Middle frontal gyrus (tissue), 1 donor: ENCODE measurements around the gene EIF1AD.
A peak's percentile ranks its signal among the peaks of the same experiment; 100 is the strongest.

Experiments
- DNase-seq: peaks from one replicate; pipeline ENCODE4 v3.0.0-alpha.2; 2015; ENCODE audit warnings: low spot score; ENCODE audit errors: extremely low spot score

Gene EIF1AD

DNA sequence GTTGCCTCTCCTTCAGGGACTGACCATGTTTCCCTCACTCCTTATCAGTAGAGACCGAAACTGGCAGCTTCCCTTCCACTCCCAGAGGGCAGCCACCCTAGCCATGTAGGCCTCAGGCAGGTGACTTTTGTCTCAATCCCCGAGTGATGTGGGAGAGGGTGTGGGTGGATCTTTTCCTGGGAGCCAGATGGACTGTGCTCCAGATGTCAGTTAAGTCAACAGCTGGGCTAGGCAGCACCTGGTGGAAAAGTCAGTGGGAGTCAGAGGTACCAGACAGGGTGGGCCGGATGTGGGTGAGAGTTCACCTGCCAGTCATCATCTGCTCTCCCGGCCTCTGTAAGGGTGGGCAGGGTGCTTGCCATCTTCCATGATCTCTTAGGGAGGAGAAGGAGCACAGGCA, 2.2 kb upstream of the EIF1AD start:
- DNase-seq = no peak

DNA sequence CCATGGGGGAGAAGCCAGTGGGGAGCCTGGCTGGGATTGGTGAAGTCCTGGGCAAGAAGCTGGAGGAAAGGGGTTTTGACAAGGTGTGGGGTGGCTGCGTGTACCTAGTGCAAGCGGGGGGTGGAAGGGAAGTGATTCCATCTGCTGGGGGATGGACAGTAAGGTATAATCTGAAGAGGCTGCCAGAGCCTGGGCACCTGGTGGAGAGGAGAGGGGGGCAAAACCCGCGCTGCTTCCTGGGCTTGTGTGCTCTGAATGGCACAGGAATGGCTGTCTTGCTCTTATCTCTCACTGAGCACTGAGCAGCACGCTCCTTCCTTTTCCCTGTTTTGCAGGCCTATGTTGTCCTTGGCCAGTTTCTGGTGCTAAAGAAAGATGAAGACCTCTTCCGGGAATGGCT, 1.3 kb upstream of the EIF1AD start:
- DNase-seq = no peak

DNA sequence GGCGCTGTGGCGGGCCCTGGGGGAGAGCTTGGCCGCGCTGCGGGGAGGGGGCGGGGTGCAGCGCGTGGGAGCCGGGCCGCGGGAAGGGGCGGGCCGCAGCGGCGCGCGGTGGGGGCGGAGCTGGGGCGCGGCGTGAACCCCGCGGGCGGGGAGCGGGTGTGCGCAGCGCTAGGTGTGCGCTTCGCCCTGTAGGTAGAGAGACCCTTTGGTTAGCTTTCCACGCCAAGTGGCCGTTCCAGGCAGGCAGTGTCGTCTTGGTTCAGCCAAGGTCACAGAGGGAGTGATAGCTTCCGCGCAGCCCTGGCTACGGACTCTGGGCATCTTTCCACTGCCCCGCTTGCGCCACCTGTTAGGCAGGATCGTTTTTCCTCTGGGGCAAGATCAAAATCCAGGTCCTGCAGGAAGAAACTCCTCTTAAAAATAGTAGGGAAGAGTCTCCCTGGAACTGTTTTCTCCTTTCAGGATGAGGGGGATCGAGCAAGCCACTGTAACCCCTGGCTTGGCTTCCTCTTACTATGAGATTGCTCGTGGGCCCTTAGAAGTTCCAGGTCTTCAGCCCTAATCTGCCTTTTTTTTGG, 780 bp upstream of the EIF1AD start:
- no peak for DNase-seq

DNA sequence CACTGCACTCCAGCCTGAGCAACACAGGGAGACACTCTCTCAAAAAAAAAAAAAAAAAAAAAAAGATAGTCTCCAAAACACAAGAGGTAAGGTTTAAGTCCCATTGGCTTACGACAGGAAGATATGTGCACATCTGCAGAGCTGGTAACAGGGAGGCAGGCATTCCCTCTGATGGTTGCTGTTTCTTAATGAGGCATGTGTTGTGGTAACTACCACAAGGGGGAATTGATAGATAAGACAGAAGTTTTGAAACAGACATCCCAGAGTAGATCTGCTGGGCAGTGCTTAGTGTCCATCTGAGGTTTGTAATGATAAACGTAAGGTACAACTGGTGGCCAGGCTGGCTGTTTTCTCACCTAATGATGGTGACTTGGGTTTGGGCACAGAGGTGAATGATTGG, 4.7 kb downstream of the EIF1AD start:
- DNase-seq = no peak

DNA sequence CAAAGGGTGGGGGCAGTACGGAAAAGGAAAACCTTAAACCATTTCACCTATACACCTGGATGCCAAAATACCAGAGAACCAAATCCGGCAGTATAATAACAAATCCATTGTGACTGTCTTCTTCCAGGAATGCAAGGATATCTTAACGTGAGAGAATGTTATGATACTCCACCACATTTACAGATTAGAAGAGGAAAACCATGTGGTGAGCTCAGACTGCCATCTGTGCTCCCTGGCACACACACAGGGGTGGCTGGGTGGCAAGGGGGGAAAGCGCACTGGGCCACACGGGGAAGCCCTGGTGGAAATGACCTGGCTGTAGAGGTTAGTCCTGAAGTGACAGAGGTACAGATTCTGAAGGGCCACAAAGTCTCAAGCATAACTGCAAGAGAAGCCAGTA, 9.9 kb downstream of the EIF1AD start:
- no peak for DNase-seq

DNA sequence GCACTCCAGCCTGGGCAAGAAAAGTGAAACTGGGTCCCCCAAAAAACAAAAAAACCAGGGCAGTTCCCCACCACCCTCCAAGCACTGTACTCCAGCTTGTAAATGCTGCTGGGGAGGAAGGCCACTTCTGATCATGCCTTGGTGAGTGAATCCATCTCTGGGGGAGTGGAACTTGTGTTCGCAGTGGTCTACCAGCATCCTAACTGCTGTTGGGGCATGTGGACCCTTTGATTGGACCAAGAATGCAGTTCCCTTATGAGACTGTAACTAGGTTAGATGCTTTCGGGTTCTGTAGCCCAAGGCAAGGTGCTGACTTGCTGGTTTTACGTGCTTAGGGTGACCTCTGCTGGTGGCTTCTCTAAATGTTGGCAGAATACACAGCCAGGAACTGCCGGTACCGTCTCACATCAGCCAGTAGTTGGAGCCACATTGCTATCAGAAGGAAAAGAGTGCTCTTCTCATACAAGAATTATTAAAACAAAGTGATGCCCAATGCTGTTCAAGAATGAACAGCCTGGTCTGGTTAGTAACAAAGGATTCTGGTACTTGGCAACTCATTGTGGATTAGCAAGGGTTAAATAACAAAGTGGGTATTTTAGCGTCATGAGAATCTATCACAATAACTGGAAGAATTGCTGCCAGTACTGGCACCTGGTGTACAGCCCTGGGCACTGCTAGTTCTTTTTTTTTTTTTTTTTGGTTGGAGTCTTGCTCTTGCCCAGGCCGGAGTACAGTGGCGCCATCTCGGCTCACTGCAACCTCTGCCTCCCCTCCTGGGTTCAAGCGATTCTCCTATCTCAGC, 13.0 kb downstream of the EIF1AD start:
- peak; percentile 85 for DNase-seq

DNA sequence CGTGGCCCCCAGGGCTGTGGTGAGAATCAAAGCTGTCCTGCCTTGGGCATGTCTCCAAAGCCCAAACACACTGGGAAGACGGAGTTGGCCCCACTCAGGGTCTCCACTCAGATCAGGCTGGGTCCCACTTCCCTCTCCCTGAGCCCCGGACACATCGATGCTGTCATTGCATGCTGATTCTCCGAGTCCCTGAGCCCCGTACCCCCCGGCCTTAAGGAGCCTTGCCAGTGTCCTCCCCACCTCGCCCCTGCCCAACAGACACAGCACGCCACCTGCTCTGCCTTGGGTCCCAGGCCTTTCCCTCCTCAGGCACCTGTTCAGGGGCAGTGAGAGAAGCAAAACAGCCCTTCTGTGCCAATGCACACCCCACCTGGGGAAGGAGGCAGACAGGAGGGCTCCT, 14.6 kb downstream of the EIF1AD start:
- DNase-seq = no peak

DNA sequence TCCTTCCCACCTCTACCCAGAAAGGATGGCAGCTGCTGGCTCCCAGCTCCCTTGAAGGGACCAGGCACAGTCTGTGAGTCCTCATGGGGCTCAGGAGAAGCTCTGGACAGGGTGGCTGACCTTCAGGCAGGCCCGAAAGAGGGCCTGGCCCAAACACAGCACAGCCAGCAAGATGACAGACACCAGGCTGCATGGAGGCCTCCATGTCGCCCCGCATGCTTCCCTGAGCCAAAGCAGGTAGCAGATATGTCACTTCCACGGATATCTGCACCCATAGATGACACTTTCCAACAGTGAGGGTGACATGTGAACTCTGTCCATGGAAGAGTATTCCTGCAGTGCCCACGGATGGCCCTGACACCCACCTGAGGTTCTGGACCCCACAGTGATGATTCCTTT, 18.4 kb downstream of the EIF1AD start:
- no peak for DNase-seq

DNA sequence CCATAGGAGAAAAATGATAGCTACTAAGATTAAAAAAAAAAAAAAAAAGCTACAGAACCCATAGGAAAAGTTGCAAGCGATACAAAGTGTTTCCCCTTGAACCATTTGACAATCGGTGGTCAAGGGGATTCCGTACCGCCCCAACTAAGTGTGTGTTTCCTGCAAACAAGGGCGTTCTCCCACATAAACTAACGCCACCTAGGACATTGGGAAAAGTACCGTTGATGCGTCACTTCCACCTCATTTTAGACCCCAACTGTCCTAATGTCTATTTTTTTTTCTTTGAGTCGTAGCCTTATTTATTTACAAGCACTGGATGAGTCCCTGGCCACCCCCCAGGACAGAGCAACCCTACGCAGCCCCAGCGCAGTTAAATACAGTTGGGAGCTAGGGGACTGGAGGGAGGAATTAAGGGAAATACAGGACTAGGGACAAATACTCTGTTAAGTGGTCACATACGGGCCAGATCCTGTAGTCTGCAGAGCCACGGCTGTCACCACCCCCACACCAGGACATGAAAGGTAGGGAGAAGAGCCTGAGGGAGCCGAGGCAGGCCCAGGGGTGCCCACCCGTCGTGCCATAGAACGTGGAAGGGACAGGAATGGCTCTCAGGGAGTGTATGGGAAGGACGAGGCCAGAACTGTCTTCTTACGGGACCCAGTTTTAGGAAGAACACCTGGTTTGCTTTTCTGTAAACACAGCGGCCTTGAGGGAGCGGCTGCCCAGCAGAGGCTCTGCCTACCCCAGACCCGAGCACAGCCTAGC, 19.0 kb downstream of the EIF1AD start:
- no peak for DNase-seq

DNA sequence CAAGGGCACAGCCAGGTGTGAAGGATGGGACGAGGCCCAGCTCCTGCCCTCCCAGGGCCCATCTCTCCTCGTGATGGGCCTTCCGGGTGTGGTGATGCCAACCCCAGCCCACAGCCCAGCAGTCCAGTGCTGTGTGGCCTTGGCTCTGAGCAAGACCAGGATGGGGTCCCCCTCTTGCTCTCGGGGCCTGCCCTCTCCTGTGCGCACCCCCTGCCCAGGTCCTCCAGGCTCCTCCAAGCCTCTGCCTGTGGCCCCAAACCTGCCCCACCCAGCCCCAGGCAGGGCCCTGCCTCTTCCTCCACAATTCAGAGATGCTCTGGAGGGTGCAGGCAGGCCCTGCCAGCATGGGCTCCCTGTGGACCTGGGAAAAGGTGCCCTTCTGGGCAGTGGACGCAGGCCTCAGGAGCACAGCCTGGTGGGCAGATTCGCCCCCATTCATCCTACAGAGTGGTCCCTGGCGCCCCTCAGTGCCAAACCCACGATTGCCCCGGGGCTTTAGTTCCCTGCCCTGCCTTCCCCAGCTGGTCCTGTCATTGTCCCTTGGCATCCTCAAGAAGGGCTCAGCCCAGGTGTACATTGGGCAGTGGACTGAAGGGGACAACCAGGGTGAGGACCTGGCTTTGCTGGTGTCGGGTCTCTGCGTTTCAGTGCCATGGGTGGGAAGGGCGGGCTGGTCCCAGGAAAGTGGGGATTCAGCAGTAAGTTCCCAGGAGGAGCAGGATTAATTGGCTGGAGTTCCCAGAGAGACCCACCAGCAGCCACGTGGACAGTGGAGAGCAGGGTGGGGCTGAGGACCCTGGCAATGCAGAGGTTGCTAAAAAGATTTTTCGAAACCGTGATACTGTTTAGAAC, 19.8 kb downstream of the EIF1AD start:
- no peak for DNase-seq

DNA sequence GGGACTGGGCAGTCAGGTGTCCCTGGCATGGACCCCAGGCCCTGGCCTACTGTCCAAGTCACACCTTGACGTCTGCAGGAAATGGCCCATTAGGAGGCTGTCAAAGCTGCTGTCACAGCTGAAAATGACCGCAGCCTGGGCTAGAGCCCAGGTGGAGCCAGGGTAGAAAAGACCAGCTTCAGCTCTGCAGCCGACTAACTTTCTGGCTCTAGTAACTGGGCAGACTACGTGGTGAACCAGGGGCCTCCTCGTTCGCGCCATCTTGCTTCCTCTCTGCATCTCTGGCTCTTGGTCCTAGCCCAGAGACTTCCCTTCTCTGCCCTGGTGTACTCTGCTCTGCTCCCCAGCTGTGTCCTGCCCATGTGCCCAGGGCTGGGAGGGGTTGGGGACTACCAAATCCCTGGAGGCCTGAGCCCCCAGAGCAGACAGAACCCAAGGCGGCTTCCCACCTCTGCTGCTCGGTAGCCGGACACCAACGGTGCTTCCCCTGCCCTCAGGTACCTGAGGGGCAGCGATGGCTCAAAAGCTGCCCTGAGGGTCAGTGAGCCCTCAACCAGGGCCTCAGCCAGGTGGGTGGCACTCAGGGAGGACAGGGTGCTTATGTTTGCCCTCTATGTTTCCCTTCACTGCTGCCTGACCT, 20.7 kb downstream of the EIF1AD start:
- no peak for DNase-seq

DNA sequence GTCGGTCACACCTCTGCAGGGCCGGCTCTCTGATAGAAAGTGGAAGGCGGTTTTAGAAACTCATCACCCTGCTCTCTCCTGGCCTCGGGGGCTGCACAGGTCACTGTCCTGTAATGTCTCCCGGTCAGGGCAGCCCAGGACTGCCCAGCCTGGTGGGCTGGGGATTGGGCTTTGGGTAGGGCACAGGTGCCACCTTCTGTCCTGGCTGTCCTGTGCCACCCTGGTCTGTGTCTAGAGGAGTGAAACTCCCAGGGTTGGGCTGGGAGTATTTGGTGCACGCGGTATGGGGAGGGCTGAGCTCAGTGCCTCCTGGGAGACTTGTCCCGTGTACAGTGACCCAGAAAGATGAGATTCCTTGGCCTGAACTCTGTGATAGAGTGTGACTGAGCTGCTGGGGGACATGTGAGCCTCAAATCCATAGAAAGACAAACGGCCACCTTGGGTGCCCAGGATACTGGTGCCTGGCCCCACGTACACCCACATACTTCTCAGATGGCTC, 22.6 kb downstream of the EIF1AD start:
- DNase-seq = no peak

DNA sequence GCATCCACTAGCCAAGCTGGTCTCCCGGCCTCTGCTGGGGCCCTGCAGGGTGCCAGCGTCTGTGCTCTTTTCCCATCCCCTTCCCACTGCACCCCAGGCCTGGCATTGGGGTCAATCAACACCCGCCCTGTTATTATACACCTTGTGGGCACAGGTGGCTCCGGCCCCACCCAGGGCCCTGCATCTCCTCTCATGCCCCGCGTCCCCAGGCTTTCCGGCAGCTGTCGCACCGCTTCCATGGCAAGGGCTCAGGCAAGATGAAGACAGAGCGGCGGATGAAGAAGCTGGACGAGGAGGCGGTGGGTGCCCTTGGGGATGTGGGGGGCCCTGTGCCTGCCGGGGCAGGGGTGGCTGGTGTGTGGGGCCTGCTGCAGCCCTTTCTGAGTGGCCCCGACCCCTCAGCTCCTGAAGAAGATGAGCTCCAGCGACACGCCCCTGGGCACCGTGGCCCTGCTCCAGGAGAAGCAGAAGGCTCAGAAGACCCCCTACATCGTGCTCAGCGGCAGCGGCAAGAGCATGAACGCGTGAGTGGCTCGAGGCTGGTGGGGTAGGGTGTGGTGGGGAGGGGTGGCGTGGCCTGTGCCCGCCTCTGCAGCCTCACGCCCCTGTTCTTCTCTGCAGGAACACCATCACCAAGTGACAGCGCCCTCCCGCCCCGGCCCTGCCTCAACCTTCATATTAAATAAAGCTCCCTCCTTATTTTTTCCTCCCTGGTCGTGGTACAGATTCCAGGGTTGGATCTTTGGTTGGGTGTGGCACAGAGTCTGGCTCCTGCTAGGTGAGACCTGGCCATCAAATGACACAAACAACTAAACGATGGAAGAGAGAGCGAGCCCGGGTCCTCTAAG, 23.3 kb downstream of the EIF1AD start:
- no peak for DNase-seq

DNA sequence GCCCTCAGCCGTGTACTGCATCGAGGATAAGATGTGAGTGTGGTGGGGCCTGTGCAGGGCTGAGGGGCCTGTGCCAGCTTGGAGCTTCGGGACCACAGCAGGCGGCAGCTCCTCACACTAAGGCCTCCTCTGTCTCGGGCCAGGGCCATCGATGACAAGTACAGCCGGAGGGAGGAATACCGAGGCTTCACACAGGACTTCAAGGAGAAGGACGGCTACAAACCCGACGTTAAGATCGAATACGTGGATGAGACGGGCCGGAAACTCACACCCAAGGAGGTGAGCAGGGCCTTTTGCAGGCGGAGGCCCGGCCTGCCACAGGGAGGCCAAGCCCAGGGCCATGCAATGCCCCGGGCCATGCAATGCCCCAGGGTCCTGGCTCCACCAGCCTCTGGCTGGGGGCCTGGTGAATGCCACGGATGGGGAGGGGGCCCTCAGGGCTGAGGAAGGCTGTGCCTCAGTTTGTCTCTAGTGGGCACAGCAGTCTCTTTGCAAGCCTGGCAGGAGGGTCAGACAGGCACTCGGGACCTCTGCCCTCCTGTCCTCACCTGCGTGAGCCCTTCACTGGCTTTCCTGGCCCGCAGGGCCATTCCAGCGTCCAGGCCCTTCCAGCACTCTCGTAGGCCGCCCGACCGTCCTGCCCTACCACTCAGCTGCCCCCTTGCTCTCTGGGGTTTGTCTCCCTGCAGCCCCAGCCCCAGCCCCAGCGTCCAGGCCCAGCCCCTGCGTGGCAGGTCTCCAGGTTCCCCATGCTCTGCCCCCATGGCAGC, 24.2 kb downstream of the EIF1AD start:
- DNase-seq = no peak

DNA sequence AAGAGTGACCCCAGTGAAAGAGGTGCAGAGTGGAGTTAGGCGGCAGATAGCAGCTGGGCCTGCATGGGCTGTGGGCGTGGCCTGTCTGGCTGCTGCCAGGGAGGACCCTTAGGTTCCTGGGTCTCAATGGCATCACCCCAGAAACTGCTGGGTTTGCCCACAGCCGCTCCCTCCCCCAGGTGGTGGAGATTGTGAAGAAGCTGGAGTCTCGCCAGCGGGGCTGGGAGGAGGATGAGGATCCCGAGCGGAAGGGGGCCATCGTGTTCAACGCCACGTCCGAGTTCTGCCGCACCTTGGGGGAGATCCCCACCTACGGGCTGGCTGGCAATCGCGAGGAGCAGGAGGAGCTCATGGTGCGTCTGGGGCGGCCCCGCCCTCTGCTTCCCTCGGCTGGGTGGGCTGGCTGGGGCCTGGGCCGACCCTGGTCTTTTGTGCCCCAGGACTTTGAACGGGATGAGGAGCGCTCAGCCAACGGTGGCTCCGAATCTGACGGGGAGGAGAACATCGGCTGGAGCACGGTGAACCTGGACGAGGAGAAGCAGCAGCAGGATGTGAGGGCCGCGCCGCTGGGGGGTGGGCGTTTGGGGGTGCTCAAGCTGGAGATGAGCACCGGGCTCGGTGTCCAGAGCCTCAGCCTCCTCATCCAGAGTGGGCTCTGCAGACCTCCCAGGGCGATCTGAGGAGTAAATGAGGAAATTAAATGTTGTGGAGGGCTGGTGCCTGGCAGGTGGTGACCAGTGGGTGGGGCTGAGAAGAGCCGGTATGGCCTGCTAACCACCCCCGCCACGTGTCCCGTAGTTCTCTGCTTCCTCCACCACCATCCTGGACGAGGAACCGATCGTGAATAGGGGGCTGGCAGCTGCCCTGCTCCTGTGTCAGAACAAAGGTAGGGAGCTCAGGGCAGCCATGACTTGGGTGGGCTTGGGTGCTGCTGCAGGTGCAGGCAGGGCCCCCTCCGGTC, 25.5 kb downstream of the EIF1AD start:
- no peak for DNase-seq

DNA sequence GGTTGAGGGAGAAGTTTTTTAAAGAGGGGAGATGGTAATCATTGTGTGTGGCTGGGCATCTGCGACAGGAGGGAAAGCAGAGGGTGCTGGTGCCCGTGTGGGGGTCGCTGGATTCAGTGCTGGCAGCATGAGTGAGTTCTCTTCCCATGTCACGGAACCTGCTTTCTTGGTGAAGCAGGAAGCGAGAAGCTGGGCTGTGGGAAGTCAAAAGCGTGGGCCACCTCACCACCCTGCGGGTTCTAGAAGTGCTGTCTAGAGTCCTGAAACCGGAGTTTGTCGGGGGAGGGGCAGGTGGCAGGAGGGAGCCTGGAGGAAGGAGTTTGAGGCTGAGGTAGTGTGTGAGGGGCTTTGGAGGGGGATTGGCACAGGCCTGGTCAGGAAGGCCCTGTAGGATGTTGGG, 26.2 kb downstream of the EIF1AD start:
- DNase-seq = no peak

DNA sequence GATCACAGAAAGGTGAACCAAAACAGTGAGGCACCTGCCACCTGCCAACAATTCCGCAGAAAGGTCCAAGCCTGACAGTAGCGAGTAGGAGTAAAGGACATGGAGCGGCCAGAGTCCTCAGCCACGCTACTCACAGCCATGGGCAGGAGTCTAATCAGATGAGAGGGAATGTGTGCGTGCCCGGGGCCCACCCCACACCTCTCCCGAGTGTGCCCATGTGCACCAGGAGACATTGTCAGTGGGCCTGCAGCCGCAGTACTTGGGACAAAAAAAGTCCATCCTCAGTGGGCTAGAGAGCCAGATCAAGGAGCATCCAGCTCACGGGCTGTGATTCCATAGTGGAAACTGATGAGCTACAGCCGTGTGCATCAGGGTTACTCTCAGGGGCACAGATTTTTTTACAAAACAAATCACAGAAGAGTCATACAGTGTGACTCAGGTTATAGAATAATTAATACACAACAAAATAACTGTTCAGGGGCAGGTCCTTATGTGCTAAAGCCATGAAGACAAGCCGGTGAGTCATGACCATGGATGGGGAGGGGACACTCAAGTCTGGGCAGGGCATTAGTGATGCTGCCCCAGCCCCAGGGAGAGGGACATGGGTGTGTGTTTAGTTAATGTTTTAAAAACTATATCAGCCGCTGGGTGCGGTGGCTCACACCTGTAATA, 28.4 kb downstream of the EIF1AD start:
- DNase-seq = no peak

DNA sequence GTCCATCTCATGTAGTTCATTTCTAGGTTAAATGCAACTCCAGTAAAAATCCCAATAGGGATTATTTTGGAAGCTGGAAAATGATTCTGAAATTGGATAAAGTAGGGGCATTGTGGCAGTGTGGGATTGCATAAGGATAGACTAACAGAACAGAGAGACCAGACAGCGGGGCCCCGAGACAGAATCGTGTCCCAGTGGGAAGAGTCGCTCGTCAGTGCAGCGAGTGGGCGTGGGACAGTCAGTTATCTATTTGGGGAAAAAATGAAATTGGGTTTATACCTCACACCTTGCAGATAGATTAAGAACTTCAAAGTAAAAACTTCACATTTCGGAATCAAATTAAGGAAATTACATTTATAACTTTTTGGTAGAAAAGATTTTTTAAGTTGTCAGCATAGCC, 29.8 kb downstream of the EIF1AD start:
- no peak for DNase-seq
